MM.1S (cell line): ENCODE results near the gene CRADD.

Experiments used
- DNase-seq: peaks from one replicate; pipeline ENCODE4 v3.0.0-alpha.2; 2015
- H2AFZ ChIP-seq: fragments of 300-600 bp; sonication (generic); 2 replicates; pipeline ENCODE4 v1.6.0; 2016; ENCODE audit warnings: antibody characterized with exemption, low read length
- H3F3A ChIP-seq: fragments of 300-600 bp; sonication (generic); 2 replicates; pipeline ENCODE4 v1.6.1; 2016; ENCODE audit warnings: mild to moderate bottlenecking, antibody characterized with exemption, low read length, moderate library complexity, mixed read lengths; ENCODE audit not compliant: insufficient read depth
- H3K27ac ChIP-seq: fragments of 300-600 bp; sonication (generic); 2 replicates; pipeline ENCODE4 v1.5.1; 2016; ENCODE audit warnings: mild to moderate bottlenecking, low read length
- H3K27me3 ChIP-seq: fragments of 300-600 bp; sonication (generic); replicated peaks from 2 replicates; pipeline ENCODE4 v1.6.0; 2016; ENCODE audit warnings: low read length; ENCODE audit not compliant: insufficient read depth
- H3K36me3 ChIP-seq: fragments of 300-600 bp; sonication (generic); replicated peaks from 2 replicates; pipeline ENCODE4 v1.6.1; 2016; ENCODE audit warnings: mild to moderate bottlenecking, low read length, mixed read lengths; ENCODE audit not compliant: insufficient read depth
- H3K4me1 ChIP-seq: fragments of 300-600 bp; sonication (generic); 2 replicates; pipeline ENCODE4 v1.6.1; 2016; ENCODE audit warnings: low read length, mixed read lengths
- H3K4me2 ChIP-seq: fragments of 300-600 bp; sonication (generic); 2 replicates; pipeline ENCODE4 v1.6.0; 2016; ENCODE audit warnings: low read depth, low read length
- H3K4me3 ChIP-seq: fragments of 300-600 bp; sonication (generic); 2 replicates; pipeline ENCODE4 v1.5.1; 2016; ENCODE audit warnings: low read length, mixed read lengths
- H3K79me2 ChIP-seq: fragments of 300-600 bp; sonication (generic); 2 replicates; pipeline ENCODE4 v1.6.1; 2016; ENCODE audit warnings: mixed run types, low read length, mixed read lengths
- H3K9ac ChIP-seq: fragments of 300-600 bp; sonication (generic); 2 replicates; pipeline ENCODE4 v1.6.1; 2016; ENCODE audit warnings: low read length, mixed read lengths
- H3K9me2 ChIP-seq: fragments of 300-600 bp; sonication (generic); replicated peaks from 2 replicates; pipeline ENCODE4 v1.6.1; 2016; ENCODE audit warnings: mild to moderate bottlenecking, low read length, mixed read lengths; ENCODE audit not compliant: insufficient read depth
- H3K9me3 ChIP-seq: fragments of 300-600 bp; sonication (generic); replicated peaks from 2 replicates; pipeline ENCODE4 v1.6.1; 2016; ENCODE audit warnings: mild to moderate bottlenecking, low read length, mixed read lengths; ENCODE audit not compliant: insufficient read depth
- H4K20me1 ChIP-seq: fragments of 300-600 bp; sonication (generic); 2 replicates; pipeline ENCODE4 v1.6.1; 2016; ENCODE audit warnings: mild to moderate bottlenecking, low read length, moderate library complexity, mixed read lengths; ENCODE audit not compliant: insufficient read depth
- EZH2 ChIP-seq: fragments of 300-600 bp; sonication (generic); optimal IDR thresholded peaks from 2 replicates; pipeline ENCODE3; 2017; ENCODE audit warnings: low read depth, mild to moderate bottlenecking, antibody characterized with exemption, low read length, mixed read lengths
- EZH2phosphoT487 ChIP-seq: fragments of 300-600 bp; sonication (generic); IDR thresholded peaks from 2 replicates; pipeline ENCODE4 v1.6.1; 2018; ENCODE audit warnings: antibody characterized with exemption, low read length
- TF ChIP-seq, protein P1 (sequence below): fragments of 300-600 bp; sonication (generic); IDR thresholded peaks from 2 replicates; pipeline ENCODE4 v1.5.1; 2016; ENCODE audit warnings: antibody characterized with exemption, low read length, mixed read lengths

The CRADD gene

DNA sequence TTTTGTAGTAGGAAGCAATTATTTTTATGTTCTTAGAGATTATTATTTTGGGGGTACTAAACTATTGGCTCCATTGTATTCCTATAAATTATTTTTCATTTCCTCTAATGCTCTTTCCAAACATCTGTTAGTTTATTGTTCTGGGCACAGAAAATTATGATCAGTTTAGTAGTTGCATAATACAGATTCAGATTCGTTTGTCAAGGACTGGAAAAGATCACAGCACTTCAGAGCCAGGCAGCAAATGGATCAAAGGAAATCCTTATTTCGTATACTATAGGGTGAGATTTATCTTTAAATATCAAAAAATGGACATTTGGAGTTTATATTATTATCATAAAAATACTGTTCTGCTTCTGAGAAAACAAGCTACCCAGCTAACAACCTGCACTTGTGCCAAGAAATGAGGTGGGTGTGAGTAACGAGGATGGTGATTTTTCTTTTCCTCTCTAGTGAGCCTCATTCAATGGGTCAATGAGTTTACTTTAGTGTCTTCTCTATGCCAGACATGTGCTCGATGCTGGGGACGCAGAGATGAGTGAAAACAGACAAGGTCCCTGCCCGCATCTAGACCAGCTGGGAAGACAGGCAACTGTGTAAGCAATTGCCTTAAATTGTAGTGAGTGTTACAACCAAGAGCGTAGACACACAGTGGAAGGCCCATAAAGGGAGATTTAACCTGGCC, 262.6 kb downstream of the CRADD start:
- Histone ChIP-seq H3K9me3 (no peaks in the 10 kb centered on the region), H3K9me2 (no peaks in the 10 kb centered on the region), H3K4me2 (no peak overlapping the region), H3K4me3 (no peak overlapping the region), H4K20me1 (no peaks in the 10 kb centered on the region), H3K9ac (no peak overlapping the region), H3K79me2 (no peaks in the 10 kb centered on the region), H3K27ac (no peak overlapping the region), H3K27me3 (no peaks in the 10 kb centered on the region), H2AFZ (no peak overlapping the region), H3K36me3 (no peaks in the 10 kb centered on the region), H3K4me1 (no peaks in the 10 kb centered on the region), H3F3A (no peaks in the 10 kb centered on the region)
- TF ChIP-seq EZH2 (no peak), EZH2phosphoT487 (no peak)
- TF ChIP-seq, protein P1, sequence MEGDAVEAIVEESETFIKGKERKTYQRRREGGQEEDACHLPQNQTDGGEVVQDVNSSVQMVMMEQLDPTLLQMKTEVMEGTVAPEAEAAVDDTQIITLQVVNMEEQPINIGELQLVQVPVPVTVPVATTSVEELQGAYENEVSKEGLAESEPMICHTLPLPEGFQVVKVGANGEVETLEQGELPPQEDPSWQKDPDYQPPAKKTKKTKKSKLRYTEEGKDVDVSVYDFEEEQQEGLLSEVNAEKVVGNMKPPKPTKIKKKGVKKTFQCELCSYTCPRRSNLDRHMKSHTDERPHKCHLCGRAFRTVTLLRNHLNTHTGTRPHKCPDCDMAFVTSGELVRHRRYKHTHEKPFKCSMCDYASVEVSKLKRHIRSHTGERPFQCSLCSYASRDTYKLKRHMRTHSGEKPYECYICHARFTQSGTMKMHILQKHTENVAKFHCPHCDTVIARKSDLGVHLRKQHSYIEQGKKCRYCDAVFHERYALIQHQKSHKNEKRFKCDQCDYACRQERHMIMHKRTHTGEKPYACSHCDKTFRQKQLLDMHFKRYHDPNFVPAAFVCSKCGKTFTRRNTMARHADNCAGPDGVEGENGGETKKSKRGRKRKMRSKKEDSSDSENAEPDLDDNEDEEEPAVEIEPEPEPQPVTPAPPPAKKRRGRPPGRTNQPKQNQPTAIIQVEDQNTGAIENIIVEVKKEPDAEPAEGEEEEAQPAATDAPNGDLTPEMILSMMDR = no peak
- DNase-seq = no peak

DNA sequence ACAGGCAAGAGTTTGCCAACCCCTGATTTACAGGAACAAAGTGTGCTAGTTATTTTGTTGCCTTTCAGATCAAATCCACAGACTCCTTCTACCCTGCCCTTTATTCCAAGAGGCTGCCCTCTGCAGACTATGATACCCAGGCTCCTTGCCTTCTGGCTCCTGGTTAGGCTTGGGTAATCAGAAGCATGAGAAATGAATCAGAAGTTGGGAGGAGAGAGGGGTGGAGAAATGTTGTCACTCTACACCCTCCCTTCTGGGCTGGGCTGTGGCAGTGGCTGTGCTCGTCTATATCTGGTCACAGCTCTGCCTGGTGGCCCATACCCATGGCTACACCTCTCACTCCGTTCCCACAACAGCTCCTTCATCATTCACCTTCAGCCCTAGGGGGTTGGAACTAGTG, 266.6 kb downstream of the CRADD start:
- no peaks in the 10 kb centered on the region for H3K9me3 ChIP-seq
- H3K27me3 ChIP-seq = no peaks in the 10 kb centered on the region
- no peak overlapping the region for H3K4me3 ChIP-seq
- no peaks in the 10 kb centered on the region for H3F3A ChIP-seq
- H3K9me2 ChIP-seq = no peaks in the 10 kb centered on the region
- H4K20me1 ChIP-seq = no peaks in the 10 kb centered on the region
- no peaks in the 10 kb centered on the region for H3K36me3 ChIP-seq
- H3K79me2 ChIP-seq = no peaks in the 10 kb centered on the region
- H3K4me1 ChIP-seq = no peaks in the 10 kb centered on the region
- no peak overlapping the region for H3K9ac ChIP-seq
- no peak overlapping the region for H3K4me2 ChIP-seq
- H3K27ac ChIP-seq = no peak overlapping the region
- H2AFZ ChIP-seq = no peak overlapping the region
- TF ChIP-seq, protein P1 = no peak
- no peak for TF ChIP-seq EZH2
- TF ChIP-seq EZH2phosphoT487 = no peak
- DNase-seq = no peak

DNA sequence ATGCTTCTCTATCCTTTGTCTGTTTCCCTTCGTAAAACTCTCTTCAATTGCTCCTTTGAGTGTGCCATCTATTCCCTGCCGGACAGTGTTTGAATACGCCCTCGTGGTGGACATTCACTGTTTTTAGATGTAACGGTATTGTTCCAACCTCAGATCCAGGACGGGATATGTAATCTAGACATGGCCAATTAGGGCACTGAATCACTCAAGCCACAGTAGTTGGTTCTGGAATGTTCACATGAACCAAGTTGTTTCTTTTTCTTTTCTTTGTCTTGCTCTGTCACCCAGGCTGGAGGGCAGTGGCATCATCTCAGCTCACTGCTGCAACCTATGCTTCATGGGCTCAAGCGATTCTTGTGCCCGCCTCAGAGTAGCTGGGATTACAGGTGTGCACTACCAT, 267.0 kb downstream of the CRADD start:
- H3F3A ChIP-seq = no peaks in the 10 kb centered on the region
- H3K4me1 ChIP-seq = no peaks in the 10 kb centered on the region
- H3K9me3 ChIP-seq = no peaks in the 10 kb centered on the region
- H3K4me3 ChIP-seq = no peak overlapping the region
- no peaks in the 10 kb centered on the region for H3K27me3 ChIP-seq
- H3K4me2 ChIP-seq = no peak overlapping the region
- H3K9me2 ChIP-seq = no peaks in the 10 kb centered on the region
- no peak overlapping the region for H3K9ac ChIP-seq
- no peak for TF ChIP-seq EZH2
- TF ChIP-seq, protein P1 = no peak
- no peak for TF ChIP-seq EZH2phosphoT487
- no peaks in the 10 kb centered on the region for H3K79me2 ChIP-seq
- H4K20me1 ChIP-seq = no peaks in the 10 kb centered on the region
- H2AFZ ChIP-seq = no peak overlapping the region
- no peak overlapping the region for H3K27ac ChIP-seq
- no peak for DNase-seq
- H3K36me3 ChIP-seq = no peaks in the 10 kb centered on the region
